Endothelial cell of umbilical vein (primary cell): ENCODE data around the gene CARHSP1. TPM values are rescaled to one million over a fixed set of nuclear protein-coding genes. Genes with fewer than 3 reads are reported as not detected.

ENCODE experiments used
- BruUV-seq: library from RNA; stranded (reverse); fragments of 400-500 nt; replicated peaks from 2 replicates; lab custom pipeline; 2021; lab: Mats Ljungman, UMichigan
- CTCF ChIA-PET: fragments of 300-600, 350-600 bp; sonication (Branson Sonifier 250); formaldehyde crosslinking; loops from one replicate; lab custom pipeline; 2021; ENCODE audit warnings: antibody characterized with exemption, inconsistent platforms; lab: Charles Lee
- POLR2A ChIA-PET: fragments of 300-600, 350-600 bp; sonication (Branson Sonifier 250); formaldehyde crosslinking; loops from one replicate; lab custom pipeline; 2021; ENCODE audit warnings: antibody characterized with exemption, inconsistent platforms; lab: Charles Lee
- DNase-seq: peaks from one replicate; pipeline ENCODE4 v3.0.0-alpha.2; 2011; ENCODE audit warnings: low read depth, low spot score
- FAIRE-seq: peaks from 2 replicates; lab custom pipeline; 2011; peaks lifted over from hg19 to GRCh38; lab: Jason Lieb, UNC
- H2AFZ ChIP-seq: 2 replicates; pipeline ENCODE4 v1.6.0; 2012; ENCODE audit warnings: low read depth, low read length, control low read depth, inconsistent platforms
- H3K27ac ChIP-seq: 2 replicates; pipeline ENCODE4 v1.5.1; 2011; ENCODE audit warnings: low read depth, mild to moderate bottlenecking, control low read depth, low read length, moderate library complexity; ENCODE audit not compliant: insufficient read depth
- H3K27me3 ChIP-seq, 2 experiments: 2 replicates each; pipeline versions ENCODE4 v1.6.0 to v1.6.1; 2011; ENCODE audit warnings: low read length in 2 of 2, mixed read lengths in 1 of 2; ENCODE audit not compliant: control insufficient read depth in 2 of 2, insufficient read depth in 2 of 2
- H3K36me3 ChIP-seq, 2 experiments: 2 replicates in 1 of 2; 3 replicates in 1 of 2; pipeline ENCODE4 v1.5.1; 2011; ENCODE audit warnings: low read length in 2 of 2, mild to moderate bottlenecking in 1 of 2, moderate library complexity in 1 of 2; ENCODE audit not compliant: control insufficient read depth in 2 of 2, insufficient read depth in 2 of 2; ENCODE audit errors: extremely low read depth in 1 of 2
- H3K4me1 ChIP-seq: 3 replicates; pipeline ENCODE4 v1.5.1; 2011; ENCODE audit warnings: mild to moderate bottlenecking, low read length; ENCODE audit not compliant: control insufficient read depth, insufficient read depth; ENCODE audit errors: extremely low read depth
- H3K4me2 ChIP-seq: 2 replicates; pipeline ENCODE4 v1.6.1; 2011; ENCODE audit warnings: low read length, control low read depth, mixed read lengths; ENCODE audit not compliant: insufficient read depth
- H3K4me3 ChIP-seq, 3 experiments: fragments of 200-600 bp in 1 of 3; sonication (generic), shearing (Covaris generic) in 1 of 3; replicated peaks in 1 of 3; 2 replicates each; pipeline ENCODE4 v1.5.1; 2011 to 2016; ENCODE audit warnings: control low read depth in 3 of 3, low read length in 3 of 3, mild to moderate bottlenecking in 2 of 3, inconsistent platforms in 1 of 3, low read depth in 1 of 3, moderate library complexity in 1 of 3; ENCODE audit not compliant: insufficient read depth in 1 of 3
- H3K79me2 ChIP-seq: 2 replicates; pipeline ENCODE4 v1.6.0; 2012; ENCODE audit warnings: low read length, inconsistent platforms; ENCODE audit not compliant: control insufficient read depth, insufficient read depth
- H3K9ac ChIP-seq: replicated peaks from 2 replicates; pipeline ENCODE3; 2011; ENCODE audit warnings: low read length, control low read depth; ENCODE audit not compliant: insufficient read depth; ENCODE audit errors: extremely low read depth
- H3K9me1 ChIP-seq: replicated peaks from 3 replicates; pipeline ENCODE4 v1.6.0; 2011; ENCODE audit warnings: mild to moderate bottlenecking, low read length; ENCODE audit not compliant: control insufficient read depth, insufficient read depth; ENCODE audit errors: extremely low read depth
- H3K9me3 ChIP-seq: replicated peaks from 2 replicates; pipeline ENCODE4 v1.5.1; 2012; ENCODE audit warnings: low read length, inconsistent platforms; ENCODE audit not compliant: control insufficient read depth, insufficient read depth
- H4K20me1 ChIP-seq: replicated peaks from 2 replicates; pipeline ENCODE3; 2011; ENCODE audit warnings: mild to moderate bottlenecking, low read length; ENCODE audit not compliant: control insufficient read depth, insufficient read depth; ENCODE audit errors: extremely low read depth
- CTCF ChIP-seq, 2 donors: IDR thresholded peaks; 1 replicate in 1 of 2; 2 replicates in 1 of 2; pipeline ENCODE4 v1.5.1; 2011; ENCODE audit warnings: low read length in 2 of 2, mild to moderate bottlenecking in 2 of 2, moderate library complexity in 2 of 2, control low read depth in 1 of 2, inconsistent platforms in 1 of 2, low read depth in 1 of 2; ENCODE audit not compliant: insufficient read depth in 1 of 2; ENCODE audit errors: extremely low read depth in 1 of 2
- EZH2 ChIP-seq: IDR thresholded peaks from 2 replicates; pipeline ENCODE4 v1.6.1; 2012; ENCODE audit warnings: borderline replicate concordance, low read depth, mild to moderate bottlenecking, moderate library complexity, low read length, inconsistent platforms; ENCODE audit not compliant: severe bottlenecking
- FOS ChIP-seq: IDR thresholded peaks from 2 replicates; pipeline ENCODE4 v1.6.1; 2011; ENCODE audit warnings: mild to moderate bottlenecking, low read length, moderate library complexity, borderline replicate concordance; ENCODE audit not compliant: insufficient read depth
- GATA2 ChIP-seq: IDR thresholded peaks from 2 replicates; pipeline ENCODE4 v1.7.0; 2011; ENCODE audit warnings: low read depth, mild to moderate bottlenecking, moderate library complexity, mixed read lengths, low read length; ENCODE audit not compliant: insufficient read length, insufficient read depth
- JUN ChIP-seq: IDR thresholded peaks from 2 replicates; pipeline ENCODE4 v1.6.1; 2011; ENCODE audit warnings: borderline replicate concordance, low read depth; ENCODE audit not compliant: insufficient read length, insufficient read depth
- MAX ChIP-seq: IDR thresholded peaks from 2 replicates; pipeline ENCODE4 v1.6.1; 2011; ENCODE audit not compliant: insufficient read depth, insufficient read length
- MYC ChIP-seq: IDR thresholded peaks from one replicate; pipeline ENCODE4 v1.6.1; 2011; ENCODE audit warnings: mild to moderate bottlenecking, low read depth, low read length
- POLR2A ChIP-seq: IDR thresholded peaks from 2 replicates; pipeline ENCODE4 v1.6.1; 2012; ENCODE audit warnings: low read depth, mild to moderate bottlenecking, control low read depth, low read length
- POLR2AphosphoS5 ChIP-seq: IDR thresholded peaks from 2 replicates; pipeline ENCODE4 v1.6.1; 2012; ENCODE audit warnings: low read depth, mild to moderate bottlenecking, control low read depth, low read length, moderate library complexity; ENCODE audit not compliant: insufficient read depth
- dilution Hi-C: fragments of 300-500 bp; cut with MboI; formaldehyde crosslinking; loops from one replicate; pipeline ENCODE4 v1.15.0; 2019; ENCODE audit warnings: low sequenced_read_pairs; ENCODE audit not compliant: extremely low pct_ligation_motif_present
- intact Hi-C: fragments of 100-400 bp; cut with micrococcal nuclease; formaldehyde crosslinking; loops from one replicate; pipeline ENCODE4 v1.10.0; 2022
- polyA plus RNA-seq, 4 experiments: library from polyadenylated mRNA; depleted of rRNA in 3 of 4; stranded (reverse) in 3 of 4; unstranded in 1 of 4; fragments of >200 nt; gene quantifications; 2 replicates each; pipeline versions ENCODE4 v1.2.1 to v1.2.3, GENCODE V29; 2011 to 2012; ENCODE audit warnings: missing spikeins in 1 of 4
- total RNA-seq: library from RNA; stranded (reverse); gene quantifications from 2 replicates; pipeline ENCODE4 v1.2.3, GENCODE V29; 2021

Gene CARHSP1
- total and polyA plus RNA-seq, 2 donors (not counting 3 experiments of a cell fraction or from before 2014, with no cell fraction given) = 64.9 to 72.5 TPM

DNA sequence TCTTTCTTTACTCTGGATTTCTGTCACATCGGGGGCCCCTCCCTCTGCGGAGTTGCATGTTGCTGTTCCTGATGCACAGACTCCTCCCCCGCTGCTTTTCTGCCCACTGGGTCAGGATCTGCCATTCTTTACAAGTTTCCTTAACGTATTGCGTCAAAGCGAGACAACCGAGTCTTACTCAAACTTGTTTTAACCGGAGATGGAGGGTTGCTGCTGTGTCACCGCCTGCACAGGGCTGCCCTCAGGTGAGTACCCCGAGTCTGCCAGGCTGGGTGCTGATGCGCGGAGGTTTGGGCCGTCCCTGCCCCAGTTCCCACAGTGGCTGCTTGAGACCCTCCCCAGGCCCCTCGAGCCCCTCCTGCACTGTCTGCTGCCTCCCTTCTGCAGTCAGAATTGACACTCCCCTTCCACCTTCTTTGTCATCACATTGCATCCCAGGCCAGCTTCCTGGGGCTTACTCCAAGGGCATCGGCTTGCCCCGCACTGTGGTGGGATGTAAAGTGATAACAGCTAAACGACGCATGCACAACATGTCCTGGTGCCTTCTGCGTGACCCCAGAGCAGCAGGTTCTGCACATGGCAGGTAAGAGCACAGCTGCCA lies 19.3 kb downstream of the CARHSP1 start:
- FAIRE-seq = no peak
- dilution Hi-C loops (no loop called here), intact Hi-C loops (loop anchor here (1.0 kb wide), 1 partner anchor 20 kb away; the partner anchor contains the start of gene CARHSP1)
- H4K20me1 ChIP-seq = no peaks in the 10 kb centered on the region
- H2AFZ ChIP-seq = no peak overlapping the region
- DNase-seq = no peak
- ChIA-PET POLR2A (interaction anchor here (0.6 to 1.4 kb wide), 3 partner anchors 11 to 19 kb away, joined by 3 to 9 read pairs (median 7); partner anchors contain the start of gene CARHSP1), CTCF (interaction anchor here (0.9 to 2.7 kb wide), 4 partner anchors 9 to 58 kb away, joined by 3 to 8 read pairs (median 3); partner anchors contain the start of gene CARHSP1)
- H3K27me3 ChIP-seq = no peaks in the 10 kb centered on the region
- BruUV-seq = no TSS peak
- peaks cover 5 to 22% of the 10 kb centered on the region in 2 experiments for H3K36me3 ChIP-seq
- H3K79me2 ChIP-seq = peaks cover 9% of the 10 kb centered on the region
- no peak for TF ChIP-seq JUN
- TF ChIP-seq FOS = no peak
- no peak for TF ChIP-seq EZH2
- no peak for TF ChIP-seq MYC
- no peak for TF ChIP-seq MAX
- TF ChIP-seq POLR2AphosphoS5 = no peak
- no peak for TF ChIP-seq CTCF (IDR thresholded peaks at IDR 0.05; ENCODE audit: extremely low read depth in 1 of 2, insufficient read depth in 1 of 2, low read depth in 1 of 2, low read length in 2 of 2)
- TF ChIP-seq GATA2 = no peak
- no peak for TF ChIP-seq POLR2A
- no peak overlapping the region for H3K4me3 ChIP-seq
- H3K9me1 ChIP-seq = no peaks in the 10 kb centered on the region
- H3K4me2 ChIP-seq = no peak overlapping the region
- no peak overlapping the region for H3K27ac ChIP-seq
- H3K9ac ChIP-seq = no peak overlapping the region
- H3K9me3 ChIP-seq = no peaks in the 10 kb centered on the region
- H3K4me1 ChIP-seq = peaks cover 23% of the 10 kb centered on the region
